ENCODE results near the gene HINFP. TPM values are rescaled to one million over a fixed set of nuclear protein-coding genes. Genes with fewer than 3 reads are reported as not detected.

The HINFP gene
- total and polyA plus RNA-seq, 2 of the 4 experiments (the other 2 are of a cell fraction) = 9.1 to 15.3 TPM

GRCh38 chr11:119116601-119117000, 4.8 kb upstream of the HINFP start:
- no TSS peak for BruUV-seq (replicated peaks)
- dilution Hi-C loops (cut with HindIII; ENCODE audit: low sequenced_read_pairs, unreplicated experiment) = no loop called here
- Histone ChIP-seq H3K9me1 (ENCODE audit: insufficient read depth, low read length) (peaks cover 4% of the 10 kb centered on the region; the same call in 1 of the 2 replicates), H2BK5ac (ENCODE audit: low read depth, low read length, poor library complexity, severe bottlenecking) (no peak overlapping the region), H2BK20ac (ENCODE audit: low read depth, low read length) (no peak overlapping the region), H3K56ac (ENCODE audit: extremely low read depth, insufficient read depth, low read length) (no peak overlapping the region), H2BK120ac (ENCODE audit: low read depth, low read length) (no peak overlapping the region), H3K23ac (ENCODE audit: low read depth, low read length) (no peak overlapping the region), H3K9ac (ENCODE audit: low read depth, low read length) (no peak overlapping the region), H4K20me1 (ENCODE audit: insufficient read depth, low read length) (no peaks in the 10 kb centered on the region), H2AFZ (replicated peaks; ENCODE audit: low read length, poor library complexity) (no peak overlapping the region), H2AK5ac (ENCODE audit: low read depth, low read length) (no peak overlapping the region), H2BK15ac (ENCODE audit: low read depth, low read length) (no peak overlapping the region), H3K4ac (ENCODE audit: low read depth, low read length) (no peak overlapping the region), H3K4me1 (ENCODE audit: control insufficient read depth, insufficient read depth, low read length) (no peaks in the 10 kb centered on the region; the same call in 1 of the 2 replicates), H4K91ac (ENCODE audit: insufficient read depth, low read depth, low read length) (no peak overlapping the region), H3K4me3 (ENCODE audit: insufficient read depth, low read depth, low read length) (no peak overlapping the region), H2AK9ac (replicated peaks; ENCODE audit: low read depth, low read length, poor library complexity) (no peak overlapping the region), H3K18ac (ENCODE audit: low read depth, low read length) (no peak overlapping the region), H3K27ac (ENCODE audit: insufficient read depth, low read length) (no peak overlapping the region), H3K14ac (replicated peaks; ENCODE audit: low read depth, low read length) (no peak overlapping the region), H3K4me2 (ENCODE audit: low read depth, low read length) (no peak overlapping the region), H3K36me3 (ENCODE audit: control insufficient read depth, insufficient read depth, low read length) (peaks cover 27% of the 10 kb centered on the region), H4K8ac (ENCODE audit: low read depth in 2 of 2, low read length in 2 of 2) (no peak overlapping the region), H4K5ac (ENCODE audit: low read depth, low read length) (no peak overlapping the region), H3K9me3 (ENCODE audit: control insufficient read depth, insufficient read depth, low read length) (no peaks in the 10 kb centered on the region), H3K79me1 (ENCODE audit: low read depth in 1 of 2, low read length in 2 of 2) (peaks cover 0 to 9% of the 10 kb centered on the region in 2 experiments; a peak in 2 of 4 replicates), H3K27me3 (ENCODE audit: control insufficient read depth, insufficient read depth, low read length) (no peaks in the 10 kb centered on the region)
- TF ChIP-seq CTCF (conservative IDR thresholded peaks at IDR 0.05; ENCODE audit: low read depth, low read length) = no peak
- no peak for TF ChIP-seq CEBPB (IDR thresholded peaks at IDR 0.05; ENCODE audit: low read depth, low read length)
- TF ChIP-seq RCOR1 (IDR thresholded peaks at IDR 0.05; ENCODE audit: insufficient replicate concordance, low read length) = no peak
- no peak for TF ChIP-seq NFE2L2 (IDR thresholded peaks at IDR 0.05; ENCODE audit: low read depth, low read length)
- no peak for TF ChIP-seq FOS (IDR thresholded peaks at IDR 0.05; ENCODE audit: low read depth, low read length)
- TF ChIP-seq SMC3 (IDR thresholded peaks at IDR 0.05; ENCODE audit: low read depth, low read length) = no peak
- no peak for TF ChIP-seq RAD21 (IDR thresholded peaks at IDR 0.05; ENCODE audit: low read length)
- TF ChIP-seq ELK1 (IDR thresholded peaks at IDR 0.05; ENCODE audit: borderline replicate concordance, low read depth, low read length) = no peak
- no peak for TF ChIP-seq POLR2A (IDR thresholded peaks at IDR 0.05; ENCODE audit: low read depth, low read length)
- TF ChIP-seq MXI1 (IDR thresholded peaks at IDR 0.05; ENCODE audit: borderline replicate concordance, low read depth, low read length) = no peak
- no peak for TF ChIP-seq MAZ (IDR thresholded peaks at IDR 0.05; ENCODE audit: borderline replicate concordance, low read depth, low read length)
- in situ Hi-C loops (cut with MboI; ENCODE audit: low sequenced_read_pairs) = no loop called here
- POLR2A ChIA-PET (ENCODE audit: unreplicated experiment) = no interaction called here
- CTCF ChIA-PET = no interaction called here
- no peak for ATAC-seq (ENCODE audit: low read depth)
- DNase-seq = no peak
- WGBS, 2 experiments (ENCODE audit: extremely low coverage in 2 of 2, insufficient read length in 1 of 2) = no CpG with 5 or more reads among the region's 5 CpGs
- intact Hi-C loops (cut with micrococcal nuclease) = no loop called here

Measured in IMR-90 (cell line).